ELR (cell line): ENCODE measurements around the gene ABCD1.
A peak's percentile ranks its signal among the peaks of the same experiment; 100 is the strongest.
"Not testable (repeated sequence)": the region's sequence is repeated elsewhere in the genome, so short reads cannot be mapped to it uniquely, and the experiment has no call there.

Experiments
- DNase-seq: peaks from one replicate; pipeline ENCODE4 v3.0.0-alpha.2; 2015; ENCODE audit warnings: low read depth

Gene ABCD1

GRCh38 chrX:153709726-153710674 lies 14.7 kb upstream of the ABCD1 start:
- DNase-seq, result no peak

DNA sequence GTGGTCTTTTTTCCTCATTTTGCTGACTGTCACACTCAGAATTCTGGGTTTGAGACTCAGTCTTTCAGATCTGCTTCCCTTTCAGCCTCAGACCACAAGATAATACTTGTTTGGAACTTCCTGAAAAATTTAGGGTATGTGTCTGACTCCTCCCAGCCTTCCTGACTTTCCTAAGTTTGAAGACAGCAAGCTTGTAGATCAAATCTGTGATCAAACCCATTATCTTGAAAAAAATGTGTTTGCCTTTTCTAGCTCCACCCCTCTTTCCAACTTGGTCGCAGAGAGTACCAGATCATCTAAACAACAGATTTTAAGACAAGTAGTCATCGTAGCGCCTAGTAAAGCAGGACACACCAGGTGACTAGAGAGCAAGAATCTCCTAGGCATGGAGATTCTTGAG lies 10.4 kb upstream of the ABCD1 start:
- no peak for DNase-seq

GRCh38 chrX:153717445-153717844 lies 7.2 kb upstream of the ABCD1 start:
- no peak for DNase-seq

- DNase-seq, result no peak
These were observed 5.4 kb upstream of the ABCD1 start for GRCh38 chrX:153719238-153719637.

- DNase-seq, result no peak
These were observed 5.0 kb upstream of the ABCD1 start for GRCh38 chrX:153719701-153720100.

DNA sequence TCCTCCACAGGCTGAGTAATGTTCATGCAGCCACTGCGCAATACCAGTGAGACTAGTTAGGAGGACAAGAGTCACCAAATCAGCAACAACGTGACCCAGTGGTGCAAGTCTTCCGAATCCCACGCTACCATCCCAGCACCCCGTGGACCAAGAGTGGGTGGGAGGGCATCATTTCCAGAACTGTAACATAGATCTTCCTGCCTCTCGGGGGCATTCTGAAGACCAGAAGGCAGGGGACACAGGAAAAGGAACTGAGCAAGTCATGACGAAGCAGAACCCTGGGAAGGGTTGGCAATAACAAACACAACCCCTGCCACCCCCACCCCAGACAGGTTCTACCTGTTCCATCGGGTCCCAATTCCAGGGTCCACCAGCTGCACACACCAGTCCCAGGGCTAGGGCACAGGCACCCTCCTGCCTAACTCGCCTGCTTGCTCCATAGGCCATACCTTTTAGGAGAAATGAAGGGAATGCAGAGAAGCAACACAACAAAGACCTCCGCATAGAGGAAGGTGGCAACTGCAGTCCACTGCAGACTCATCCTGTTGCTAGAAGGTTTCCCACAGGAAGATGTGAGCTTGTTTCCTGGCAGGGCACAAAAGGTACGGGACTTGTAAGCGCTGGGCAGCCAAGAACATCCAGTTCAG lies 1.8 kb upstream of the ABCD1 start:
- DNase-seq, result peak; percentile 52

GRCh38 chrX:153723351-153724251 lies 1.1 kb upstream of the ABCD1 start:
- peak; percentile 63 for DNase-seq

GRCh38 chrX:153725039-153725831 lies 579 bp downstream of the ABCD1 start:
- DNase-seq, result no peak

DNA sequence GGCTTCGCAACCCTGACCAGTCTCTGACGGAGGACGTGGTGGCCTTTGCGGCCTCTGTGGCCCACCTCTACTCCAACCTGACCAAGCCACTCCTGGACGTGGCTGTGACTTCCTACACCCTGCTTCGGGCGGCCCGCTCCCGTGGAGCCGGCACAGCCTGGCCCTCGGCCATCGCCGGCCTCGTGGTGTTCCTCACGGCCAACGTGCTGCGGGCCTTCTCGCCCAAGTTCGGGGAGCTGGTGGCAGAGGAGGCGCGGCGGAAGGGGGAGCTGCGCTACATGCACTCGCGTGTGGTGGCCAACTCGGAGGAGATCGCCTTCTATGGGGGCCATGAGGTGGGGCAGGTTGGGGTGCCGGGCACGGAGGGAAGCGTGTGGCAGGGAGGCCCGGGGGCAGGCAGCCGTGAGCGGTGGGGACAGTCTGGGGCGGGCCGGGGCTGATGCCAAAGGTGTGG lies 1.2 kb downstream of the ABCD1 start:
- no peak for DNase-seq

DNA sequence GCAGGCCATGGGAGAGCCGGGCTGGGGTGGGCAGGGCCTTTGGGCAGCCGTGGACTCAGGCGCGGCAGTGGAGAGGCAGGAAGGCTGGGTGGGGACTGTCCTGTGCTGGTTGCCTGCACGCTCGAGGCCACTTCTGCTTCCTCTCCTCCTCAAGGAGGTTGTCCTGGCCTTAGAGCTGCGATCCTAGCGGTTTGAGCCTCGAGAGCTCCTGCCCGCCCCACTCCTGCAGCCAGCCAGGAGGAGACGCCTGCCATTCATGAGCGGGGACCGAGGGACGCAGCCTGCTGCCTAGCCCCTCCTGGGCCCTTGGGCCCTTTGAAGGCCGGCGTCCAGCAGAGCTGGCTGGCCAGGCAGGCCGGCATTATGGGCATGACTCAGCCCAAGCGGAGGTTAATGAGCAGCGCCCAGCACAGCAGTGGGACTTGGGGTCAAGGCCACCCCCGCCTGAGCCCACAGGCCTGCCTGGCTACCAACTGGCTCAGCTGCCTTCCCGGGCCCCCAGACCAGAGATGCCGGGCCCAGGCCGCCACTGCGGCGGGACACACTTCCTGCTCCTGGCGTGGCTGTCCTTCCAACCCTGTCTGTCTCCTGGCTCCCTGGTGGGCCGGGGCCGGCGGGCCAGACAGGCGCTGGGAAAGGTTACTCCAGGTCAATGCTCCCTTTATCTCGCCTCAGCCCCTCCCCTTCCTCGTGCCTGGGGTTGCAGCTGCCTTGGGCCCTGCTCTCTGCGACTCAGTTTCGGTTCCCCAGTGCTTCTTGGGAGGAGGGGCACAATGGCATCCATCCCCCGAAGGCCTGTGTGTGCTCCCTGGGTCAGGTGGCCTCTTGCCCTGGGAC lies 1.8 kb downstream of the ABCD1 start:
- DNase-seq, result peak; percentile 65

DNA sequence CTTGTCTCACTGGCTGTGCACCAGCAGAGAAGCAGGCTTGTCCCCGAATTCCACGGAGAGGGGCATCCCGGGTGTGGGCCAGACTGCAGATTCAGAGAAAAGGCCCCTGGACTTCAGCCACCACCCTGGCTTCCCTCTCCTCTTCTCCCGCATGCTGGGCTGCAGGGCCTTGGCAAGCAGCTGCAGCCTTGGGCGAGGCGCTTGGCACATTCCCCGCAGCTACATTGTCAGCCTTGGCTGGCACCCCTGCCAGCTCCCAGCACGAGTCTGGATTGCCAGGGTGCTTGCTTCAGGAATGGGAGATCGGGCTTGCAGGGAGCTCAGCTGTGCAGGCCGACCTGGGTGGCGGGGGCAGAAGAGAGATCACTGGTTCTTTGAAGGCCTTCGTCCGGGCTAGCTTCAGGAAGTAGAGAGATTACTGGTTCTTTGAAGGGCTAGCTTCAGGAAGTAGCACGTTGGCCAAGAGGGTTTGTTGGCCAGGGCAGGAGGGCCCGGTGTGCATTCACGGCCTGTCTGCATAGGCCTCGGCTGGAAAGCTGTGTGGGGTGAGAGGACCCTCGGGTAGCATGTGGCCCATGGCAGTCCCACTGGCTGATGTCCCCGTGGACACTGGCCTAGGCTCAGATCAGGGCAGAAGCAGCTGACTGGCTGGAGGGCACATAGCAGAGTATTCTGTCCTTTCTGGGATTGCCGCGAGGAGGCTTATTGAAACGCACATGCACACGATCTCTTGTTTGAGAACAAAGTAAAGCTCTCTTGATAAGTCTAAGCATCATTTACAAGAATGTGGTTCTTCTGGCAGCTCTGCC lies 2.7 kb downstream of the ABCD1 start:
- no peak for DNase-seq

DNA sequence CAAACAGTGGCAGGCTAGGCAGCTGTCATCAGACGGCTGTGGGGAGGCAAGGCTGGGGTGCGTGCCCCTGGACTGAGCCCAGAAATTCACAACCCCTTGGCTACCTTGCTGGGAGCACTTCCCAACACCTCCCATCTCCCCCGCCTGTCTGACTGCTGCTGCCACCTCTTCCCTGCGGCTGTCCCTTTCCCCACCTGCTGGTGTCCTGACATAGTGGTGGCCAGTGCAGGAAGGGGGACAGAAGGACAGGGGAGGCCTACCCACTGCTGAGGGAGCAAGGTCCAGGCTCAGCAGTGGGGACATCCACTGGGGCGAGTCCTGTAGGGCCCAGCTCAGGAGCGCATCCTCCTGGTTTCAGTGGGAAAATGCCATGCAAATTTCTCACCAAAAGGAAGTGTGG lies 3.4 kb downstream of the ABCD1 start:
- DNase-seq, result no peak

DNA sequence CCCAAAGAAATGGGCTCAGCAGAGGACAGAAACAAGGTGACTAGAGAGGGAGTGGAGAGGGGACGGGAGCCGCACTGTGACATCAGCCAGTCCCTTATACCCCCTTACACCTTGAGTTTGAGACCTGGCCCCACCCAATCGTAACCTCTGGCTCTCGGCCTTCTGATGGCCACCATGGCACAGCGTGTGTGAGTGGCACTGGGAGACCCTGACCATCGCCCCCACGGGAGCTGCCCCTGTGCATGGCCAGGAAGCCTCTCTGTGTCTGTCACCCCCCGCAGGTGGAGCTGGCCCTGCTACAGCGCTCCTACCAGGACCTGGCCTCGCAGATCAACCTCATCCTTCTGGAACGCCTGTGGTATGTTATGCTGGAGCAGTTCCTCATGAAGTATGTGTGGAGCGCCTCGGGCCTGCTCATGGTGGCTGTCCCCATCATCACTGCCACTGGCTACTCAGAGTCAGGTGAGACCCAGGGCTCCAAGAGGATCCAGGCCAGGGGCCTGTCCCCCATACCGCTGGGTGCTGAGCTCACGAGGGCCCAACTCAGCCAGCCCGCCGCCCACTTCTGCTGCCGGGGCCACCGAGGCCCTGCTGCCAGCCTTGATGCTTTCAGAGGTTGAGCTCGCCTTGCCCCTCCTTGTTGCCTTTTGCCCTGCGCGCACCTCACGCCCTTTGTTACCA lies 4.4 kb downstream of the ABCD1 start:
- DNase-seq, result no peak

- DNase-seq, result not testable (repeated sequence)
These were observed 5.5 kb downstream of the ABCD1 start for GRCh38 chrX:153730115-153730514.

DNA sequence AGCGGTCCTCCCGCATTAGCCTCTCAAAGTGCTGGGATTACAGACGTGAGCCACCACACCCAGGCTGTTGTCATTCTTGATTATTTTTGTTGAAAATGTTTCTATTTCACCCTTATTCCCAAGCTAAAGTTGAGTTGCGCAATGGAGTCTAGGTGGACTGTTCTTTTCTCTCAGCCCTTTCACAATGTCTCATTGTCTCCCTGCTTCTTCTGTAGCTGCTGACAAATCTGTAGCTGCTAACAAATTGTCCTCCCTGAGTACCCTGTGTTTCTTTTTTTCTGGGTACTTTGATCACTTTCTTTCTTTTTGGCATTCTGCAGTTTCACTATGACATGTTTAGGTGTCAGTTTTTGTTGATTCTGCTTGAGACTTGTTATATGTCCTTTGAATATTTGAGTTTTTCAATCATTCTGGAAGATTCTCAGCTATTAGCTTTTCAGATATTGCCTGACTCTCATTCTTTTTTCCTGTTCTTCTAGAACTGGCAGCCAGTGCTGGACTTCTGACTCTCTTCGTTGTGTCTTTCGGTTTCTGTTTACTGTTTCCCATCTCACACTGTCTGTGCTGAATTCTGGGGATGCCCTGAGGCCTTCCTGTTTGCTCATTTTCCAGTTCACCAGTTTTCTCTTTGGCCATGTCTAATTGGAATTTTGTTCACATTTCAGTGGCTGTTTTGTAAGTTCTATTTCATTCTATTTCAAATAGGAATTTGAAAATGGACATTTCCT lies 6.6 kb downstream of the ABCD1 start:
- no peak for DNase-seq

- DNase-seq, result no peak
These were observed 7.2 kb downstream of the ABCD1 start for GRCh38 chrX:153731845-153732215.

- DNase-seq, result peak; percentile 68
These were observed 7.7 kb downstream of the ABCD1 start for GRCh38 chrX:153732401-153732800.

DNA sequence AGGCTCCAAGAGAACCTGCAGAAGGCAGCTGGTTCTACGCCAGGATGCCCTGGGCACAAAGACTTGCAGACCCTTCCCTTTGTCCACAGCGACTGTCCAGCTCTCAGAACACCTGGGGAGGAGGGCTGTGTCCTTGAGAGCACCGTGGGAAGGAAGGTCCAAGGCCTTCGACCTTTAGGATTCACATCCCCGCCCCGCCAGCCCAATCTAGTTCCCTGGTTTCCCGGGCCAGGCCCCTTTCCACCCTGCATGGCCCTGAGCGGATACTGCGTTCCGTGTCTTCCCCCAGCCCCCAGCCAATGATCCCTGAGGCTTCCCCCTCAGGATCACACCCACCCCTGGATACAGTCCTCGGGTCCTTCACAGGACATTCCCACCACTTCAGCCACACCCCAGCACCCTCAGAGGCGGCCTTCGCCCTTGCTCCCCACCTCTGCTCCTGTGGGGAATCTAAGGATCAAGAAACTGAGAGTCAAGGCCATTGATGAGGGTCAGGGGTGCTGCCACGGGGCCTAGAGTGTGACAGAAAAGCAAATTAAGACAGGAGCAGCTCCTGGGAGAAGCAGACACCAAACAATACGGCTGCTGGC lies 9.1 kb downstream of the ABCD1 start:
- no peak for DNase-seq
